Measurements from ENCODE around the gene TJP1.
"Not testable (repeated sequence)": the region's sequence is repeated elsewhere in the genome, so short reads cannot be mapped to it uniquely, and the experiment has no call there.

Gene TJP1

DNA sequence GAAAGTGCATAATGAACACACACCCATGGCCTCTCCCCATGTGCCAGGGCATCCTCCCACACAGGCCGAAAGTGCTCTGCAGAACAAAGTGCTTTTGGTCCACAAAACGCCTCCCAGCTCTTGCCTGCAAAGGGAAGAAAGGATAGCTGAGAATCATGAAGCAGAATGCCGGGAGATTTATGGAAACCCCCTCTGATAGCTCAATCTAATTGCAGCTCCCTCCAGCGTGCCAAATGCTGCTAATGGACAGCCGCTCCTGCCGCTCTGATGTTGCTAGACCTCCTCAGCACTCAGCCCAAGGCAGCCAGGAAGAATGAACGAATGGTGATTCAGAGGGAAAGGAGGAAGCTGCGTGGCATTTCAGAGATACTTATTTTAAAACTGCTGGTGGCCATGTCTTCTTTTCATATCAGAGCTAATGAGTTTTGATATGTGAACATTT, 145.3 kb downstream of the TJP1 start:
- DNase-seq: no peak
- Histone ChIP-seq H3K4me2 (ENCODE audit: insufficient read depth, low read length) (no peak overlapping the region), H3K27me3 (ENCODE audit: insufficient read depth, low read length, poor library complexity) (no peaks in the 10 kb centered on the region), H3K4me1 (ENCODE audit: insufficient read depth, low read length) (no peaks in the 10 kb centered on the region), H3K79me2 (ENCODE audit: insufficient read depth, low read length) (no peaks in the 10 kb centered on the region), H4K20me1 (ENCODE audit: insufficient read depth, low read length) (no peaks in the 10 kb centered on the region), H2AFZ (ENCODE audit: low read depth, low read length) (no peak overlapping the region), H3K9ac (ENCODE audit: low read depth, low read length) (no peak overlapping the region), H3K9me3 (ENCODE audit: insufficient read depth, low read length, severe bottlenecking) (no peaks in the 10 kb centered on the region), H3K27ac (ENCODE audit: low read length) (no peak overlapping the region), H3K36me3 (ENCODE audit: insufficient read depth, low read length) (no peaks in the 10 kb centered on the region), H3K4me3 (ENCODE audit: low read depth in 1 of 2, low read length in 2 of 2) (no peak overlapping the region)
- ATAC-seq (ENCODE audit: insufficient read depth, low read depth): no peak
- TF ChIP-seq, protein P1, sequence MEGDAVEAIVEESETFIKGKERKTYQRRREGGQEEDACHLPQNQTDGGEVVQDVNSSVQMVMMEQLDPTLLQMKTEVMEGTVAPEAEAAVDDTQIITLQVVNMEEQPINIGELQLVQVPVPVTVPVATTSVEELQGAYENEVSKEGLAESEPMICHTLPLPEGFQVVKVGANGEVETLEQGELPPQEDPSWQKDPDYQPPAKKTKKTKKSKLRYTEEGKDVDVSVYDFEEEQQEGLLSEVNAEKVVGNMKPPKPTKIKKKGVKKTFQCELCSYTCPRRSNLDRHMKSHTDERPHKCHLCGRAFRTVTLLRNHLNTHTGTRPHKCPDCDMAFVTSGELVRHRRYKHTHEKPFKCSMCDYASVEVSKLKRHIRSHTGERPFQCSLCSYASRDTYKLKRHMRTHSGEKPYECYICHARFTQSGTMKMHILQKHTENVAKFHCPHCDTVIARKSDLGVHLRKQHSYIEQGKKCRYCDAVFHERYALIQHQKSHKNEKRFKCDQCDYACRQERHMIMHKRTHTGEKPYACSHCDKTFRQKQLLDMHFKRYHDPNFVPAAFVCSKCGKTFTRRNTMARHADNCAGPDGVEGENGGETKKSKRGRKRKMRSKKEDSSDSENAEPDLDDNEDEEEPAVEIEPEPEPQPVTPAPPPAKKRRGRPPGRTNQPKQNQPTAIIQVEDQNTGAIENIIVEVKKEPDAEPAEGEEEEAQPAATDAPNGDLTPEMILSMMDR (IDR thresholded peaks at IDR 0.05; ENCODE audit: borderline replicate concordance, extremely low read depth, low read length, poor library complexity, severe bottlenecking): no peak
- TF ChIP-seq EZH2 (IDR thresholded peaks at IDR 0.05; ENCODE audit: borderline replicate concordance, low read depth, low read length, severe bottlenecking): no peak

- H3K4me3 ChIP-seq (ENCODE audit: low read depth in 1 of 2, low read length in 2 of 2); H3K9me3 ChIP-seq (ENCODE audit: insufficient read depth, low read length, severe bottlenecking); H2AFZ ChIP-seq (ENCODE audit: low read depth, low read length); ATAC-seq (ENCODE audit: insufficient read depth, low read depth); H3K9ac ChIP-seq (ENCODE audit: low read depth, low read length); H3K27me3 ChIP-seq (ENCODE audit: insufficient read depth, low read length, poor library complexity); H3K4me1 ChIP-seq (ENCODE audit: insufficient read depth, low read length); DNase-seq; H3K27ac ChIP-seq (ENCODE audit: low read length); H4K20me1 ChIP-seq (ENCODE audit: insufficient read depth, low read length); H3K36me3 ChIP-seq (ENCODE audit: insufficient read depth, low read length); H3K4me2 ChIP-seq (ENCODE audit: insufficient read depth, low read length); H3K79me2 ChIP-seq (ENCODE audit: insufficient read depth, low read length): not testable (repeated sequence)
Measured at GRCh38 chr15:29676374-29676960, 145.8 kb downstream of the TJP1 start.

GRCh38 chr15:29675791-29676301, 146.4 kb downstream of the TJP1 start:
- no peak overlapping the region for H3K4me3 ChIP-seq (ENCODE audit: low read depth in 1 of 2, low read length in 2 of 2)
- no peaks in the 10 kb centered on the region for H4K20me1 ChIP-seq (ENCODE audit: insufficient read depth, low read length)
- ATAC-seq (ENCODE audit: insufficient read depth, low read depth) (no peak), DNase-seq (no peak)
- no peak overlapping the region for H3K27ac ChIP-seq (ENCODE audit: low read length)
- no peaks in the 10 kb centered on the region for H3K79me2 ChIP-seq (ENCODE audit: insufficient read depth, low read length)
- no peak overlapping the region for H2AFZ ChIP-seq (ENCODE audit: low read depth, low read length)
- H3K9me3 ChIP-seq (ENCODE audit: insufficient read depth, low read length, severe bottlenecking): no peaks in the 10 kb centered on the region
- H3K36me3 ChIP-seq (ENCODE audit: insufficient read depth, low read length): no peaks in the 10 kb centered on the region
- H3K27me3 ChIP-seq (ENCODE audit: insufficient read depth, low read length, poor library complexity): no peaks in the 10 kb centered on the region
- no peak overlapping the region for H3K9ac ChIP-seq (ENCODE audit: low read depth, low read length)
- H3K4me1 ChIP-seq (ENCODE audit: insufficient read depth, low read length): no peaks in the 10 kb centered on the region
- no peak overlapping the region for H3K4me2 ChIP-seq (ENCODE audit: insufficient read depth, low read length)
- TF ChIP-seq EZH2 (IDR thresholded peaks at IDR 0.05; ENCODE audit: borderline replicate concordance, low read depth, low read length, severe bottlenecking): no peak
- TF ChIP-seq, protein P1 (IDR thresholded peaks at IDR 0.05; ENCODE audit: borderline replicate concordance, extremely low read depth, low read length, poor library complexity, severe bottlenecking): no peak

GRCh38 chr15:29674661-29675533, 147.4 kb downstream of the TJP1 start:
- Histone ChIP-seq H2AFZ (ENCODE audit: low read depth, low read length) (no peak overlapping the region), H3K4me3 (ENCODE audit: low read depth in 1 of 2, low read length in 2 of 2) (no peak overlapping the region), H4K20me1 (ENCODE audit: insufficient read depth, low read length) (no peaks in the 10 kb centered on the region), H3K4me2 (ENCODE audit: insufficient read depth, low read length) (no peak overlapping the region), H3K9me3 (ENCODE audit: insufficient read depth, low read length, severe bottlenecking) (no peaks in the 10 kb centered on the region), H3K9ac (ENCODE audit: low read depth, low read length) (no peak overlapping the region), H3K36me3 (ENCODE audit: insufficient read depth, low read length) (no peaks in the 10 kb centered on the region), H3K4me1 (ENCODE audit: insufficient read depth, low read length) (no peaks in the 10 kb centered on the region), H3K27ac (ENCODE audit: low read length) (no peak overlapping the region), H3K27me3 (ENCODE audit: insufficient read depth, low read length, poor library complexity) (no peaks in the 10 kb centered on the region), H3K79me2 (ENCODE audit: insufficient read depth, low read length) (no peaks in the 10 kb centered on the region)
- no peak for TF ChIP-seq EZH2 (IDR thresholded peaks at IDR 0.05; ENCODE audit: borderline replicate concordance, low read depth, low read length, severe bottlenecking)
- TF ChIP-seq, protein P1 (IDR thresholded peaks at IDR 0.05; ENCODE audit: borderline replicate concordance, extremely low read depth, low read length, poor library complexity, severe bottlenecking): no peak
- DNase-seq (no peak), ATAC-seq (ENCODE audit: insufficient read depth, low read depth) (no peak)

All from DND-41 (cell line).